IPS-NIHi7 (cell line): ENCODE measurements around the gene NAP1L4.

Experiments
- DNase-seq: peaks from one replicate; pipeline ENCODE4 v3.0.0; 2012; ENCODE audit warnings: mixed read lengths; ENCODE audit errors: extremely low spot score

The NAP1L4 gene

GRCh38 chr11:2923446-2924375 is 68.4 kb downstream of the NAP1L4 start:
- no peak for DNase-seq

- DNase-seq = no peak
Observed at GRCh38 chr11:2922655-2923054, 69.5 kb downstream of the NAP1L4 start.

- no peak for DNase-seq
Observed at GRCh38 chr11:2921742-2922493, 70.2 kb downstream of the NAP1L4 start.

DNA sequence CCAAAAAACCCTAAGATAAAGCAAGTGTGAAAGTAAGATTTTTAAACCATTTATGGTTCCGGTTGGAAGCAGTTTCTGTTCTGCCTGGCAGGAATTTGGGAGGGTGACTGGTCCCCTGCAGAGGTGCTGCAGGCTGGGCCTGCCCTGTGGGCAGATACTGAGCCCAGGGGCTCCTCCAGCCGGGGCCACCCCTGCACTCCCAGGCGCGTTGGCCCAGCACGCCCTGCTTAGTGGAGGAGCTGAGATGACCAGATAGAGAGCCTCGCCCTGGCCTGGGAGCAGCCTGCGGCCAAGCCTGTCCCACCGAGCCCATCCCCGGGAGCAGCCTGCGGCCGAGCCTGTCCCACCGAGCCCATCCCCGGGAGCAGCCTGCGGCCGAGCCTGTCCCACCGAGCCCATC is 70.9 kb downstream of the NAP1L4 start:
- no peak for DNase-seq

GRCh38 chr11:2920343-2920742 is 71.8 kb downstream of the NAP1L4 start:
- no peak for DNase-seq

GRCh38 chr11:2919837-2920236 is 72.3 kb downstream of the NAP1L4 start:
- DNase-seq = no peak

- no peak for DNase-seq
Observed at GRCh38 chr11:2919188-2919587, 72.9 kb downstream of the NAP1L4 start.

DNA sequence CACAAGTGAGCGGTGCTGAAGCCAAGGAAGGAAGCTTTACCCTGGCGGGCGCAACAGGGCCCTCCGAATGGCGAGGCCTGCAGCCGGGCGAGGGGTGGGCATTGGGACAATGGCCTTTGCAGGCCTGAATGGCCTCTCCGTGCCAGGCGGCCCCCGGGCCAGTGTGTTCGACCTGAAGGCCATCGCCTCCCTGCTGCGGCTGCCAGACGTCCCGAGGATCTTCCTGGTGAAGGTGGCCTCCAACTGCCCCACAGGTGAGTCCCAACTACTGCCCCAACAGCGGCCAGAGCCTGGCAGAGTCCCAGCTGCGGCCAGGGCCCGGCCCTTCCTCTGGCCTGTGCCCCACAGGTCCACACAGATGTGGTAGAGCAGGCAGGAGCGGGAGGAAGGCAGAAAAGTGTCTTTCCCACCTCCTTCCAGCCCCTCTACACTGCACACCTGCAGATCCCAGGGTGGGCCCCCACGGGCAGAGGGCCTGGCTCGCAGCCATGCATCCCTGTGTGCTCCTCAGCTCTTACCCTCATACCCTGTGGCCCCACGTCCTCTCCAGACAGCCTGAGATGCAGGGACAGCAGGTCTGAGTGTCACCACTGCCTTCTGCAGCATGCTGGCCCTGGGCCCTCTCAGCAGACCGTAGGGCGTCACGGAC is 74.2 kb downstream of the NAP1L4 start:
- no peak for DNase-seq

GRCh38 chr11:2916892-2917645 is 75.1 kb downstream of the NAP1L4 start:
- no peak for DNase-seq

DNA sequence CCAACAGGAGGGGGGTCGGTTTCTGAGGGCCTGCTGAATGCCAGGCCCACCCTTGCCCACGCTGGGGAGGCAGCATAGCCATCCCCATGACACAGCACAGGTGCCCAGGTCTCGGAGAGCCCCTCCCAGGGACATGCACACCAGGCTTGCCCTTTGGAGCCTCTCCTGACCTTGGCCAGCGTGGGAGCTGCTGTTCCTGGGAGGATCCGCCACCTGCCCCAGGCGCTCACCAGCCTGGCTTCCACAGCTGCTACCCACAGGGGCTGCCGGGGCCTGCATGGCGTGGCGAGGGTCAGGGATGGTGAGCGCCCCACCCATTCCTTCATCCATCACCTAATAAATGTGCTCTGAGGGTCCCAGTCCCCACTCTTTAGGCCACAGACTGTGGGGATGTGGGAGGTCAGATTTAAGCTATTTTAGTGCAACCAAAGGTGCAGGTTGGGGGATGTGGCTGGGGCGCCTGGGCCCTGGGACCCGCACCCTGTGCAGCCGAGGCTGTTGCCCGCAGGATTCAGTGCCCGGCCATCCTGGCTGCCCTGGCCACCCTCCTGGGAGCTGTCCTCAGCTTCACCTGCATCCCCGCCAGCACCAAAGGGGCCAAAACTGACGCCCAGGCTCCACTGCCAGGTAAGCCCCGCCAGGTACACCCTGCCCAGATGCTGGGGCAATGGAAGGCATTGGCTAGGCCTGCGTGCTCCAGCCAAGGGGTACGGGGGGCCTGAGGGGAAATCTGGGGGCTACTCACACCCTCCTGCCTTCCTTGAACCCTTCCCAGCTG is 75.8 kb downstream of the NAP1L4 start:
- DNase-seq = no peak

GRCh38 chr11:2915473-2915872 is 76.7 kb downstream of the NAP1L4 start:
- no peak for DNase-seq

GRCh38 chr11:2914455-2915195 is 77.5 kb downstream of the NAP1L4 start:
- no peak for DNase-seq

DNA sequence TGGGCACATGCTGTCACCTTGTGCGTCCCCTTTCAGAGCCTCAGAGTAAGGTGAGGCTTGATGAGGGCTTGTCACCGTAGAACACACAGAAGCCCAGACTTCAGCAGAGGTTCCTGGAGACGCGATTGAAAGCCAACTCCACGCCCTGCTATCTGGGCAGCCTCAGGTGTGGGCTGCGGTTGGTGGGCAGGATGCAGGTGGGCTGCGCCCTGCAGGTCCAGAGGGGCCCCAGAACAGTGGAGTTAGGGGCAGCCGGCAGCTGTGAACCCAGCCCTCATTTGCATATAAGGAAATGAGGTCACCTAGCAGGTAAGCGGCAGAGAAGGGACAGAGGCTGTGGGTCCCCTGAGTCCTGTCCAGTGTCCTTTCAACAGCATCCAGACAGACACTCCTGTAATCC is 78.4 kb downstream of the NAP1L4 start:
- DNase-seq = peak; percentile 9

DNA sequence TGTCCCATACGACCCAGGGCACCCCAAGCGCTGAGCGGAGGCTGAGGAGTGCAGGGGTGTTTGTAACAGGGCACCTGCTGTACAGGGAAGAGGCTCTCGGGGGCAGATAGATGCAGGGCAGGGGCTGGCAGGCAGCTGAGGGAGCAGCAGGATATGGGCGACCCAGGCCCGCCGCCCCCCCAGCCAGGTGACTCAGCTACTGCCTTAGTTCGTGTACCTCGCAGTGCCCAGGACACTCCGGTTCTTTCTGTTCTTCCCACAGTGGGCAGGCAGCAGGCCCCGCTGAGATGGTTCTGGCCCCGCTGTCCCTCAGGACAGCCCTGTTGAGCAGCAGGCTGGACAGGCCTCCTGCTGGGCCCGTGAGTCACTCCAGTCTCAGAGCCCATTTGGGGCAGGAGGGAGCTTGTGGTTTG is 79.1 kb downstream of the NAP1L4 start:
- peak; percentile 50 for DNase-seq

DNA sequence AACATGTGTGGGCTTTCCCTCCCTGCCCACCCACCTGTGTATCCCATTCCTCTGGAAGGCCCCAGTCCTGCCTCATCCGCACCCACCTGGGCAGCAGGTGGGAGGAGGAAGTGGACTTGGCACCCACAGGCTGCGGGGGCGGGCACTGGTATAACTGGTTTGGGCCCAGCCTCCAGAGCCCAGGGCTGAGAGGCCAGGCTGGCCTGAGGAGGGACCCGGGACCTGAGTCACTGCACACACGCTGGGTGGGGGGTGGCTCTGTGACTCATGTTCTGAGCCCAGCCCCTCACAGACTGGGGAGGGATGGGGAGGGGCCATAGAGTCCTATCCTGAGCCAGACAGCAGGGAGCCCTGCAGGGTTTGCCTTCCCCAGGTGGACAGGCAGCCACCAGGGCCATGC is 79.6 kb downstream of the NAP1L4 start:
- DNase-seq = peak; percentile 87

- no peak for DNase-seq
Observed at GRCh38 chr11:2911785-2912391, 80.2 kb downstream of the NAP1L4 start.

DNA sequence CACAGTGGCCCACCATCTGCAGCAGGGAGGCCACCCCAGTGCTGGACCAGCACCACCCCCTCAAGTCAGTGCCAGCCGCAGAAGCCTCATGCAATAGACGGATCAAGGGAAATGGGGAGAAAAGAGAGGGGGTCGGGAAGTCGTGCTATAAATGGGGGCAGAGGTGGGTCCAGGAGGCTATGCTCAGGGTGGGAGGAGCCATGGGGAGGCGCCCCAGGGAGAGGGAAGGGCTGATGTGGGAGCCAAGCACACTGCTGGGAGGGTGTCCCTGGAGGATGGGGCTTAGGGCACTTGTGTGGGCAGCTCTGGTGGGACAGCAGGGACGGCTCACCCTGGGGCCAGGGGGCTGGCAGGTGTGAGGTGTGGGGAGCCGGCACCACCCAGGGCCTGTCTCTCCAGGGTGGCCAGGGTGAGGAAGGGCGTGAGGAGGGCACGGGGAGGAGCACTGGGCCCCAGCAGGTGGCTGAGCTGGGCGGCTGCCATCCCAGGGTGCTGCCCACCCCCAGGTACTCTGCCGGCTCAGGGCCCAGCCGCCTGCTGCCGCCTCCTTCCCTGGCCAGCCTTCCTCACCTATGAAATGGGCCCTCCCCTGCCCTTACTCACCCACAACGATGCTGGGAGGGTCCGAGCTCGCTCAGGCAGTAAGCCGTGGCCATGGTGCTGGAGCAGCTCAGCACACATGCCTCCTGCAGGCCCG is 80.9 kb downstream of the NAP1L4 start:
- no peak for DNase-seq

- DNase-seq = no peak
Observed at GRCh38 chr11:2910401-2910955, 81.7 kb downstream of the NAP1L4 start.
